Measurements from ENCODE around the gene TBCB.

- TF ChIP-seq CTCF (conservative IDR thresholded peaks at IDR 0.05 in 1 of 2, IDR thresholded peaks at IDR 0.05 in 1 of 2; ENCODE audit: extremely low read depth in 1 of 2, insufficient read depth in 1 of 2, low read depth in 1 of 2, low read length in 2 of 2), result no peak
- TF ChIP-seq EZH2 (IDR thresholded peaks at IDR 0.05; ENCODE audit: borderline replicate concordance, low read length), result no peak
Measured at GRCh38 chr19:36172852-36173251, 57.6 kb downstream of the TBCB start.
